K562 (cell line): Measurements from ENCODE around the gene ARF5. TPM values are rescaled to one million over a fixed set of nuclear protein-coding genes. Genes with fewer than 3 reads are reported as not detected.
A peak's percentile ranks its signal among the peaks of the same experiment; 100 is the strongest.

Experiments used
- CBFA2T2 ChIP-seq: fragments of 450-650 bp; conservative IDR thresholded peaks from 2 replicates; pipeline ENCODE4 v1.6.1; 2017; ENCODE audit warnings: mild to moderate bottlenecking
- CBFB ChIP-seq: sonication (generic); formaldehyde crosslinking; IDR thresholded peaks from 2 replicates; pipeline ENCODE4 v1.4.0; 2020; ENCODE audit warnings: mild to moderate bottlenecking, missing genetic modification reagents
- CLOCK ChIP-seq: fragments of 250-450 bp; sonication (Bioruptor Pico); IDR thresholded peaks from 2 replicates; pipeline ENCODE4 v1.4.0; 2020; ENCODE audit warnings: mild to moderate bottlenecking, moderate library complexity, borderline replicate concordance
- DNMT1 ChIP-seq: fragments of 450-650 bp; IDR thresholded peaks from 2 replicates; pipeline ENCODE4 v1.6.1; 2016; ENCODE audit warnings: antibody characterized with exemption, mild to moderate bottlenecking
- E2F8 ChIP-seq: fragments of 450-650 bp; IDR thresholded peaks from 2 replicates; pipeline ENCODE4 v1.7.1; 2018; ENCODE audit warnings: mild to moderate bottlenecking, low read depth; ENCODE audit not compliant: partially characterized antibody
- HDAC8 ChIP-seq: fragments of 450-650 bp; IDR thresholded peaks from 2 replicates; pipeline ENCODE4 v1.6.1; 2016; ENCODE audit warnings: mild to moderate bottlenecking, missing genetic modification characterization, moderate library complexity, missing compliant biosample characterization
- ID3 ChIP-seq, 2 experiments: fragments of 250-450 bp in 1 of 2; fragments of 450-650 bp in 1 of 2; sonication (Bioruptor Pico) in 1 of 2; IDR thresholded peaks; 2 replicates each; pipeline versions ENCODE4 v1.6.1 to v1.8.0; 2016 to 2021; ENCODE audit warnings: mild to moderate bottlenecking in 2 of 2, moderate library complexity in 2 of 2, missing compliant biosample characterization in 1 of 2, missing genetic modification characterization in 1 of 2
- KDM5B ChIP-seq: fragments of 200-600 bp; sonication (generic); IDR thresholded peaks from 2 replicates; pipeline ENCODE4 v1.6.1; 2012; ENCODE audit warnings: low read depth, mild to moderate bottlenecking, moderate library complexity, low read length, control low read depth, inconsistent platforms; ENCODE audit not compliant: insufficient replicate concordance
- LEF1 ChIP-seq: fragments of 450-650 bp; IDR thresholded peaks from 2 replicates; pipeline ENCODE4 v1.6.1; 2016; ENCODE audit warnings: mild to moderate bottlenecking
- MAFG ChIP-seq: fragments of 450-650 bp; conservative IDR thresholded peaks from 2 replicates; pipeline ENCODE4 v1.6.1; 2016; ENCODE audit warnings: missing genetic modification characterization, missing compliant biosample characterization
- NCOA4 ChIP-seq: fragments of 450-650 bp; IDR thresholded peaks from 2 replicates; pipeline ENCODE4 v1.6.1; 2018; ENCODE audit warnings: mild to moderate bottlenecking; ENCODE audit not compliant: partially characterized antibody
- NR2C2 ChIP-seq, 2 experiments: fragments of 200-800 bp in 1 of 2; sonication (Bioruptor generic) in 1 of 2; sonication (generic) in 1 of 2; formaldehyde crosslinking in 1 of 2; IDR thresholded peaks; 2 replicates each; pipeline versions ENCODE4 v1.6.1 to v1.8.0; 2016 to 2022; ENCODE audit warnings: mild to moderate bottlenecking in 1 of 2, missing compliant biosample characterization in 1 of 2, missing genetic modification characterization in 1 of 2, missing genetic modification reagents in 1 of 2
- PBX2 ChIP-seq, 2 experiments: IDR thresholded peaks in 1 of 2; conservative IDR thresholded peaks in 1 of 2; 2 replicates each; pipeline ENCODE4 v1.6.1; 2016; ENCODE audit warnings: low read depth in 2 of 2, mild to moderate bottlenecking in 1 of 2, missing compliant biosample characterization in 1 of 2, missing genetic modification characterization in 1 of 2, moderate library complexity in 1 of 2
- PHF20 ChIP-seq: fragments of 450-650 bp; IDR thresholded peaks from 2 replicates; pipeline ENCODE4 v1.6.1; 2018; ENCODE audit not compliant: partially characterized antibody
- RBM25 ChIP-seq: fragments of 200-400 bp; formaldehyde crosslinking; IDR thresholded peaks from 2 replicates; pipeline ENCODE4 v1.6.1; 2018; ENCODE audit warnings: low read length, low read depth, moderate library complexity; ENCODE audit not compliant: severe bottlenecking
- SMAD3 ChIP-seq: fragments of 450-650 bp; formaldehyde crosslinking; conservative IDR thresholded peaks from 2 replicates; pipeline ENCODE4 v1.4.0; 2020; ENCODE audit warnings: mild to moderate bottlenecking
- ZNF197 ChIP-seq: fragments of 200-800 bp; sonication (Bioruptor generic); IDR thresholded peaks from 2 replicates; pipeline ENCODE4 v1.6.1; 2016; ENCODE audit warnings: low read depth, missing genetic modification characterization, missing compliant biosample characterization
- ZNF239 ChIP-seq: fragments of 250-450 bp; sonication (Bioruptor Pico); IDR thresholded peaks from 2 replicates; pipeline ENCODE4 v1.4.0; 2020; ENCODE audit warnings: mild to moderate bottlenecking
- polyA plus RNA-seq, 8 experiments: library from polyadenylated mRNA; depleted of rRNA in 4 of 8; stranded (reverse) in 5 of 8; unstranded in 3 of 8; fragments of >200 nt; fragmentation: Nextera tagmentation in 2 of 8; fragmentation: Illumina TruSeq in 1 of 8; extraction: Ambion mirVana in 2 of 8; extraction: Trizol in 1 of 8; gene quantifications; 2 replicates each; pipeline versions ENCODE4 v1.2.1 to v1.2.3, GENCODE V29; 2011 to 2014; ENCODE audit warnings: inconsistent platforms in 1 of 8, missing spikeins in 1 of 8
- total RNA-seq, 7 experiments: library from RNA; depleted of rRNA in 6 of 7; stranded (reverse); fragments of >200 nt in 6 of 7; fragmentation: Illumina TruSeq in 2 of 7; extraction: Trizol in 2 of 7; gene quantifications; 2 replicates each; pipeline versions ENCODE4 v1.2.1 to v1.2.3, GENCODE V29; 2011 to 2021; ENCODE audit warnings: low replicate concordance in 1 of 7

The ARF5 gene
- total and polyA plus RNA-seq, 9 of the 15 experiments (the other 6 are each of a cell fraction or from before 2014, with no cell fraction given): 8.1 to 290 (median 125) TPM

- no peak for TF ChIP-seq CBFA2T2
- TF ChIP-seq PBX2 (CRISPR knock-in tag; IDR thresholded peaks at IDR 0.05; ENCODE audit: low read depth): no peak
- no peak for TF ChIP-seq PBX2 (tag; conservative IDR thresholded peaks at IDR 0.05; ENCODE audit: low read depth)
- TF ChIP-seq HDAC8 (tag): no peak
- TF ChIP-seq ZNF197: no peak
- peak; percentile 70 for TF ChIP-seq PHF20
- no peak for TF ChIP-seq CLOCK (CRISPR knock-in tag)
- TF ChIP-seq E2F8: no peak
- 0 out of 2 replicates have a peak, but pooled peaks have one; percentile 56 for TF ChIP-seq SMAD3 (CRISPR knock-in tag)
- peak; percentile 15; the same call in 1 of the 2 replicates for TF ChIP-seq CBFB (CRISPR knock-in tag)
- TF ChIP-seq MAFG (tag): no peak
- TF ChIP-seq NCOA4: no peak
- TF ChIP-seq DNMT1: no peak
- TF ChIP-seq NR2C2 (CRISPR knock-in tag; IDR thresholded peaks at IDR 0.05): no peak
- no peak for TF ChIP-seq NR2C2 (tag; IDR thresholded peaks at IDR 0.05)
- TF ChIP-seq LEF1: no peak
- no peak for TF ChIP-seq ZNF239 (CRISPR knock-in tag)
- TF ChIP-seq ID3 (CRISPR knock-in tag; IDR thresholded peaks at IDR 0.05): no peak
- no peak for TF ChIP-seq ID3 (tag; IDR thresholded peaks at IDR 0.05)
- TF ChIP-seq KDM5B: peak; percentile 81
- TF ChIP-seq RBM25: no peak
Observed at GRCh38 chr7:127588019-127588696, at the start of gene ARF5 (continued).
